HEK293T (cell line): ENCODE measurements around the gene ANKRD44.

ENCODE experiments used
- ARNT ChIP-seq: fragments of 450-650 bp; IDR thresholded peaks from 2 replicates; pipeline ENCODE4 v1.6.1; 2017; ENCODE audit warnings: mild to moderate bottlenecking
- BHLHE40 ChIP-seq: fragments of 450-650 bp; IDR thresholded peaks from 2 replicates; pipeline ENCODE4 v1.6.1; 2016; ENCODE audit warnings: mild to moderate bottlenecking, moderate library complexity, borderline replicate concordance
- CTBP1 ChIP-seq: fragments of 450-650 bp; IDR thresholded peaks from 2 replicates; pipeline ENCODE4 v1.6.1; 2016; ENCODE audit warnings: borderline replicate concordance
- ELF4 ChIP-seq: fragments of 450-650 bp; IDR thresholded peaks from 2 replicates; pipeline ENCODE4 v1.6.1; 2017; ENCODE audit warnings: antibody characterized with exemption
- FOXK2 ChIP-seq: fragments of 450-650 bp; IDR thresholded peaks from 2 replicates; pipeline ENCODE4 v1.6.1; 2016; ENCODE audit warnings: mild to moderate bottlenecking
- FOXM1 ChIP-seq: fragments of 450-650 bp; IDR thresholded peaks from 2 replicates; pipeline ENCODE4 v1.6.1; 2017; ENCODE audit warnings: mild to moderate bottlenecking, borderline replicate concordance
- L3MBTL2 ChIP-seq: fragments of 450-650 bp; conservative IDR thresholded peaks from 2 replicates; pipeline ENCODE4 v1.6.1; 2016; ENCODE audit warnings: mild to moderate bottlenecking
- NFRKB ChIP-seq: fragments of 450-650 bp; IDR thresholded peaks from 2 replicates; pipeline ENCODE4 v1.6.1; 2016; ENCODE audit warnings: mild to moderate bottlenecking, moderate library complexity
- SP1 ChIP-seq: fragments of 450-650 bp; IDR thresholded peaks from 2 replicates; pipeline ENCODE4 v1.6.1; 2017
- SUZ12 ChIP-seq: fragments of 450-650 bp; IDR thresholded peaks from 2 replicates; pipeline ENCODE4 v1.6.1; 2016; ENCODE audit warnings: mild to moderate bottlenecking

DNA sequence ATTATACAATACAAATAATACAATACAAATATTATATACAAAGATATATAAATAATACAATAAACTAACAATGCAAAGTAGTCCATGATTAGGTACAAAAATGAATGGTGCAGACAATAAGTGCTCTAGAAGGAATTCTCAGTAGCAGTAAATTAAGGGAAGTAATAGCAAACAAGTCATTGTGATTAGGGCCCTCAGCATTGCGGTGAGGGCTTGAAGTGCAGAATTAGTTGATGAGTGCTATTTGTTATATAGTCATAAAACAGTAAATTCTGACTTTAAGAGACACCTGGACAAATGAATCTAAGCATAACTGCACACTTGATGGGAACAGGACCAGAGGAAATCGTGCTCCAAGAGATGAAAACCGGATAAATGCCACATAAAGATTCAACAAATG, 74.9 kb downstream of the ANKRD44 start:
- TF ChIP-seq FOXM1 (no peak), L3MBTL2 (no peak), SUZ12 (no peak), SP1 (no peak), ARNT (no peak), BHLHE40 (no peak), NFRKB (no peak), ELF4 (no peak), FOXK2 (no peak), CTBP1 (no peak)
